Measurements from ENCODE around the gene ST6GAL2.

The ST6GAL2 gene

GRCh38 chr2:106827158-106827557 lies 58.8 kb downstream of the ST6GAL2 start:
- no peak for DNase-seq (ENCODE audit: low spot score)

GRCh38 chr2:106825161-106825560 lies 60.8 kb downstream of the ST6GAL2 start:
- no peak for DNase-seq (ENCODE audit: low spot score)

GRCh38 chr2:106816974-106817373 lies 69.0 kb downstream of the ST6GAL2 start:
- no peak for DNase-seq (ENCODE audit: low spot score)

- DNase-seq (ENCODE audit: low spot score), result no peak
Measured at GRCh38 chr2:106812841-106813240, 73.1 kb downstream of the ST6GAL2 start.

- DNase-seq (ENCODE audit: low spot score), result no peak
Measured at GRCh38 chr2:106812383-106812782, 73.6 kb downstream of the ST6GAL2 start.

GRCh38 chr2:106805716-106806115 lies 80.3 kb downstream of the ST6GAL2 start:
- DNase-seq (ENCODE audit: low spot score), result no peak

- DNase-seq (ENCODE audit: low spot score), result no peak
Measured at GRCh38 chr2:106804161-106804560, 81.8 kb downstream of the ST6GAL2 start.

GRCh38 chr2:106800976-106801655 lies 84.9 kb downstream of the ST6GAL2 start:
- no peak for DNase-seq (ENCODE audit: low spot score)

GRCh38 chr2:106800180-106800579 lies 85.8 kb downstream of the ST6GAL2 start:
- no peak for DNase-seq (ENCODE audit: low spot score)

GRCh38 chr2:106798826-106799552 lies 87.0 kb downstream of the ST6GAL2 start:
- no peak for DNase-seq (ENCODE audit: low spot score)

- no peak for DNase-seq (ENCODE audit: low spot score)
Measured at GRCh38 chr2:106797494-106797893, 88.5 kb downstream of the ST6GAL2 start.

GRCh38 chr2:106792671-106793070 lies 93.3 kb downstream of the ST6GAL2 start:
- no peak for DNase-seq (ENCODE audit: low spot score)

- no peak for DNase-seq (ENCODE audit: low spot score)
Measured at GRCh38 chr2:106789185-106789584, 96.8 kb downstream of the ST6GAL2 start.

- no peak for DNase-seq (ENCODE audit: low spot score)
Measured at GRCh38 chr2:106782681-106783080, 103.3 kb downstream of the ST6GAL2 start.

- no peak for DNase-seq (ENCODE audit: low spot score)
Measured at GRCh38 chr2:106781196-106781595, 104.8 kb downstream of the ST6GAL2 start.

GRCh38 chr2:106771811-106772210 lies 114.2 kb downstream of the ST6GAL2 start:
- DNase-seq (ENCODE audit: low spot score), result no peak

- DNase-seq (ENCODE audit: low spot score), result no peak
Measured at GRCh38 chr2:106770986-106771385, 115.0 kb downstream of the ST6GAL2 start.

GRCh38 chr2:106764614-106765013 lies 121.4 kb downstream of the ST6GAL2 start:
- DNase-seq (ENCODE audit: low spot score), result no peak

GRCh38 chr2:106759966-106760365 lies 126.0 kb downstream of the ST6GAL2 start:
- no peak for DNase-seq (ENCODE audit: low spot score)

- no peak for DNase-seq (ENCODE audit: low spot score)
Measured at GRCh38 chr2:106758901-106759497, 127.0 kb downstream of the ST6GAL2 start.
